Measurements from ENCODE around the gene WSCD1. TPM values are rescaled to one million over a fixed set of nuclear protein-coding genes. Genes with fewer than 3 reads are reported as not detected.

Gene WSCD1
- total RNA-seq, 1 experiment from 2014 or later, result 0.28 TPM

GRCh38 chr17:6059406-6059805 lies 10.8 kb upstream of the WSCD1 start:
- no TSS peak for BruUV-seq (replicated peaks)
- Histone ChIP-seq H3K4me1 (ENCODE audit: insufficient read depth, low read length, poor library complexity, severe bottlenecking) (no peaks in the 10 kb centered on the region), H3K9me3 (ENCODE audit: low read depth, low read length, poor library complexity, severe bottlenecking) (no peaks in the 10 kb centered on the region), H3K27me3 (replicated peaks; ENCODE audit: insufficient read depth, low read depth, low read length, poor library complexity) (peaks cover 87% of the 10 kb centered on the region), H3K27ac (ENCODE audit: low read depth, low read length, poor library complexity, severe bottlenecking) (no peak overlapping the region), H3K36me3 (ENCODE audit: insufficient read depth, low read length, poor library complexity, severe bottlenecking) (no peaks in the 10 kb centered on the region), H3K4me3 (ENCODE audit: low read depth, low read length, poor library complexity, severe bottlenecking) (no peak overlapping the region)
- intact Hi-C loops (cut with micrococcal nuclease; ENCODE audit: unreplicated experiment), result no loop called here
- no peak for DNase-seq (ENCODE audit: low spot score)
- ChIA-PET CTCF (no interaction called here), POLR2A (ENCODE audit: low non-redundant PET) (no interaction called here)
- no peak for TF ChIP-seq CTCF (conservative IDR thresholded peaks at IDR 0.05; ENCODE audit: low read depth, low read length)
- TF ChIP-seq EZH2 (IDR thresholded peaks at IDR 0.05; ENCODE audit: borderline replicate concordance, low read depth, low read length, poor library complexity, severe bottlenecking), result no peak

GRCh38 chr17:6061290-6061689 lies 8.9 kb upstream of the WSCD1 start:
- Histone ChIP-seq H3K4me1 (ENCODE audit: insufficient read depth, low read length, poor library complexity, severe bottlenecking) (no peaks in the 10 kb centered on the region), H3K27me3 (replicated peaks; ENCODE audit: insufficient read depth, low read depth, low read length, poor library complexity) (peaks cover 89% of the 10 kb centered on the region), H3K36me3 (ENCODE audit: insufficient read depth, low read length, poor library complexity, severe bottlenecking) (no peaks in the 10 kb centered on the region), H3K9me3 (ENCODE audit: low read depth, low read length, poor library complexity, severe bottlenecking) (no peaks in the 10 kb centered on the region), H3K27ac (ENCODE audit: low read depth, low read length, poor library complexity, severe bottlenecking) (no peak overlapping the region), H3K4me3 (ENCODE audit: low read depth, low read length, poor library complexity, severe bottlenecking) (no peak overlapping the region)
- no peak for TF ChIP-seq CTCF (conservative IDR thresholded peaks at IDR 0.05; ENCODE audit: low read depth, low read length)
- no peak for TF ChIP-seq EZH2 (IDR thresholded peaks at IDR 0.05; ENCODE audit: borderline replicate concordance, low read depth, low read length, poor library complexity, severe bottlenecking)
- intact Hi-C loops (cut with micrococcal nuclease; ENCODE audit: unreplicated experiment), result no loop called here
- CTCF ChIA-PET, result no interaction called here
- DNase-seq (ENCODE audit: low spot score), result no peak
- POLR2A ChIA-PET (ENCODE audit: low non-redundant PET), result no interaction called here
- BruUV-seq (replicated peaks), result no TSS peak

GRCh38 chr17:6064868-6065267 lies 5.3 kb upstream of the WSCD1 start:
- POLR2A ChIA-PET (ENCODE audit: low non-redundant PET), result no interaction called here
- no peaks in the 10 kb centered on the region for H3K4me1 ChIP-seq (ENCODE audit: insufficient read depth, low read length, poor library complexity, severe bottlenecking)
- no peaks in the 10 kb centered on the region for H3K9me3 ChIP-seq (ENCODE audit: low read depth, low read length, poor library complexity, severe bottlenecking)
- intact Hi-C loops (cut with micrococcal nuclease; ENCODE audit: unreplicated experiment), result no loop called here
- TF ChIP-seq CTCF (conservative IDR thresholded peaks at IDR 0.05; ENCODE audit: low read depth, low read length) (no peak), EZH2 (IDR thresholded peaks at IDR 0.05; ENCODE audit: borderline replicate concordance, low read depth, low read length, poor library complexity, severe bottlenecking) (no peak)
- DNase-seq (ENCODE audit: low spot score), result no peak
- no TSS peak for BruUV-seq (replicated peaks)
- H3K27me3 ChIP-seq (replicated peaks; ENCODE audit: insufficient read depth, low read depth, low read length, poor library complexity), result peaks cover 90% of the 10 kb centered on the region
- H3K36me3 ChIP-seq (ENCODE audit: insufficient read depth, low read length, poor library complexity, severe bottlenecking), result no peaks in the 10 kb centered on the region
- CTCF ChIA-PET, result no interaction called here
- H3K4me3 ChIP-seq (ENCODE audit: low read depth, low read length, poor library complexity, severe bottlenecking), result no peak overlapping the region
- no peak overlapping the region for H3K27ac ChIP-seq (ENCODE audit: low read depth, low read length, poor library complexity, severe bottlenecking)
